GM12878 (cell line): ENCODE results near the gene NDEL1. TPM values are rescaled to one million over a fixed set of nuclear protein-coding genes. Genes with fewer than 3 reads are reported as not detected.

Source experiments
- ATAC-seq: fragments of 200-7000 bp; cut with Tn5 transposase; 3 replicates; pipeline ENCODE4 v1.9.1; 2020; ENCODE audit warnings: mild to moderate bottlenecking, moderate library complexity
- BruUV-seq: library from RNA; stranded (reverse); fragments of 400-500 nt; replicated peaks from 2 replicates; lab custom pipeline; 2021; lab: Mats Ljungman, UMichigan
- CTCF ChIA-PET: fragments of 300-600 bp; sonication (Branson Sonifier 250); formaldehyde crosslinking; extraction: SDS; loops from one replicate; lab custom pipeline; 2021; ENCODE audit warnings: inconsistent platforms; lab: Yijun Ruan, JAX
- POLR2A ChIA-PET: fragments of 350-600 bp; formaldehyde crosslinking; extraction: SDS; loops from one replicate; lab custom pipeline; 2021; ENCODE audit warnings: inconsistent platforms; lab: Charles Lee
- RAD21 ChIA-PET: fragments of 300-600 bp; sonication (Branson Sonifier 250); formaldehyde crosslinking; loops from one replicate; lab custom pipeline; 2023; ENCODE audit warnings: antibody characterized with exemption; ENCODE audit not compliant: unreplicated experiment; lab: Charles Lee
- SMC1A ChIA-PET: fragments of 300-600 bp; sonication (Branson Sonifier 250); formaldehyde crosslinking; loops from one replicate; lab custom pipeline; 2023; ENCODE audit not compliant: unreplicated experiment, uncharacterized antibody; lab: Charles Lee
- DNase-seq: peaks from one replicate; pipeline ENCODE4 v3.0.0-alpha.2; 2011; ENCODE audit warnings: low read depth, low spot score
- FAIRE-seq: peaks from 3 replicates; lab custom pipeline; 2011; peaks lifted over from hg19 to GRCh38; lab: Jason Lieb, UNC
- H2AFZ ChIP-seq: 2 replicates; pipeline ENCODE4 v1.6.0; 2011; ENCODE audit warnings: low read depth, low read length, control low read depth; ENCODE audit not compliant: control insufficient read depth
- H3K27ac ChIP-seq: 2 replicates; pipeline ENCODE4 v1.5.1; 2011; ENCODE audit warnings: control low read depth; ENCODE audit not compliant: control insufficient read depth, insufficient read depth
- H3K27me3 ChIP-seq, 2 experiments: replicated peaks in 1 of 2; 2 replicates each; pipeline versions ENCODE4 v1.6.0 to v1.6.1; 2011; ENCODE audit warnings: low read length in 1 of 2; ENCODE audit not compliant: control insufficient read depth in 2 of 2, insufficient read depth in 2 of 2
- H3K36me3 ChIP-seq, 2 experiments: 2 replicates each; pipeline ENCODE4 v1.5.1; 2011; ENCODE audit warnings: low read length in 1 of 2; ENCODE audit not compliant: control insufficient read depth in 2 of 2, insufficient read depth in 2 of 2
- H3K4me1 ChIP-seq: 2 replicates; pipeline ENCODE4 v1.6.1; 2011; ENCODE audit warnings: mild to moderate bottlenecking, low read length, moderate library complexity, mixed read lengths; ENCODE audit not compliant: control insufficient read depth, insufficient read depth
- H3K4me2 ChIP-seq: 2 replicates; pipeline ENCODE4 v1.6.0; 2011; ENCODE audit warnings: control low read depth; ENCODE audit not compliant: control insufficient read depth, insufficient read depth
- H3K4me3 ChIP-seq: fragments of 200-600 bp; sonication (generic); 2 replicates; pipeline ENCODE4 v1.5.1; 2016
- H3K79me2 ChIP-seq: 2 replicates; pipeline ENCODE4 v1.6.0; 2011; ENCODE audit warnings: low read length; ENCODE audit not compliant: control insufficient read depth, insufficient read depth
- H3K9ac ChIP-seq: 2 replicates; pipeline ENCODE4 v1.8.0; 2011; ENCODE audit warnings: low read length, control low read depth, mixed read lengths; ENCODE audit not compliant: control insufficient read depth, insufficient read depth
- H3K9me3 ChIP-seq: replicated peaks from 3 replicates; pipeline ENCODE4 v1.5.1; 2011; ENCODE audit warnings: mild to moderate bottlenecking, low read length; ENCODE audit not compliant: control insufficient read depth, insufficient read depth
- H4K20me1 ChIP-seq: 2 replicates; pipeline ENCODE4 v1.6.0; 2011; ENCODE audit not compliant: control insufficient read depth, insufficient read depth
- ESRRA ChIP-seq: IDR thresholded peaks from 2 replicates; pipeline ENCODE4 v1.6.1; 2012; ENCODE audit warnings: mild to moderate bottlenecking, low read length, improper control_type of control experiment
- KAT2A ChIP-seq: conservative IDR thresholded peaks from 2 replicates; pipeline ENCODE4 v1.6.1; 2011; ENCODE audit warnings: low read depth, low read length; ENCODE audit not compliant: control insufficient read depth
- KDM1A ChIP-seq: fragments of 200-600 bp; sonication (generic); IDR thresholded peaks from 2 replicates; pipeline ENCODE4 v1.6.1; 2016; ENCODE audit warnings: borderline replicate concordance
- KLF5 ChIP-seq: fragments of 450-650 bp; IDR thresholded peaks from 2 replicates; pipeline ENCODE4 v1.6.1; 2014; ENCODE audit warnings: mild to moderate bottlenecking; ENCODE audit not compliant: partially characterized antibody
- NFYA ChIP-seq: IDR thresholded peaks from 2 replicates; pipeline ENCODE4 v1.6.1; 2011; ENCODE audit warnings: low read depth, mild to moderate bottlenecking, low read length, improper control_type of control experiment, borderline replicate concordance
- NFYB ChIP-seq: IDR thresholded peaks from 2 replicates; pipeline ENCODE4 v1.6.1; 2011; ENCODE audit warnings: low read depth, mild to moderate bottlenecking, low read length, improper control_type of control experiment, moderate library complexity; ENCODE audit not compliant: insufficient read depth
- NR2F1 ChIP-seq: fragments of 450-650 bp; conservative IDR thresholded peaks from 2 replicates; pipeline ENCODE4 v1.6.1; 2017; ENCODE audit warnings: mild to moderate bottlenecking
- SMAD1 ChIP-seq: fragments of 450-650 bp; IDR thresholded peaks from 2 replicates; pipeline ENCODE4 v1.6.1; 2018; ENCODE audit warnings: mild to moderate bottlenecking, low read depth; ENCODE audit not compliant: partially characterized antibody
- YY1 ChIP-seq: IDR thresholded peaks from 2 replicates; pipeline ENCODE4 v1.6.1; 2011; ENCODE audit warnings: low read depth, mild to moderate bottlenecking, low read length
- ZNF24 ChIP-seq: fragments of 450-650 bp; IDR thresholded peaks from 2 replicates; pipeline ENCODE4 v1.6.1; 2017; ENCODE audit warnings: antibody characterized with exemption, mild to moderate bottlenecking
- ZNF384 ChIP-seq: IDR thresholded peaks from 2 replicates; pipeline ENCODE4 v1.6.1; 2012; ENCODE audit warnings: low read depth, mild to moderate bottlenecking, low read length, improper control_type of control experiment, borderline replicate concordance
- WGBS: methylation state at CpG from one replicate; pipeline ENCODE4 v1.1.6; 2016; ENCODE audit warnings: low lambda C conversion rate; ENCODE audit not compliant: insufficient replicate concordance, insufficient coverage; ENCODE audit errors: missing lambda C conversion rate; 5-methylcytosine and 5-hydroxymethylcytosine counted together
- in situ Hi-C: fragments of 300-500 bp; cut with MboI; formaldehyde crosslinking; loops from 9 replicates; pipeline ENCODE4 v1.14.3; 2018; ENCODE audit warnings: mixed read lengths
- intact Hi-C: fragments of 100-400 bp; cut with micrococcal nuclease; formaldehyde crosslinking; loops from one replicate; pipeline ENCODE4 v1.14.2; 2022; ENCODE audit not compliant: unreplicated experiment
- polyA plus RNA-seq, 11 experiments: library from polyadenylated mRNA; depleted of rRNA in 4 of 11; unstranded in 6 of 11; stranded (reverse) in 5 of 11; fragments of >200 nt; fragmentation: Nextera tagmentation in 4 of 11; fragmentation: Illumina TruSeq in 1 of 11; extraction: Ambion mirVana in 4 of 11; extraction: Trizol in 1 of 11; gene quantifications; 1 replicate in 1 of 11; 2 replicates in 10 of 11; pipeline versions ENCODE4 v1.2.1 to v1.2.3, GENCODE V29; 2011 to 2016; ENCODE audit warnings: inconsistent platforms in 2 of 11, missing spikeins in 2 of 11, low read depth in 1 of 11
- total RNA-seq, 4 experiments: library from RNA; depleted of rRNA in 3 of 4; stranded (reverse); fragments of >200 nt in 3 of 4; fragmentation: Illumina TruSeq in 1 of 4; extraction: Trizol in 1 of 4; gene quantifications; 2 replicates each; pipeline versions ENCODE4 v1.2.1 to v1.2.3, GENCODE V29; 2013 to 2021
- TF ChIP-seq, protein P1 (sequence below): fragments of 150-350 bp; IDR thresholded peaks from 2 replicates; pipeline ENCODE4 v1.6.1; 2014; ENCODE audit warnings: mild to moderate bottlenecking, low read depth, low read length

NDEL1 gene
- total and polyA plus RNA-seq, 10 of the 15 experiments (the other 5 are each of a cell fraction or from before 2014, with no cell fraction given) = 0.72 to 41.5 (median 29.9) TPM

DNA sequence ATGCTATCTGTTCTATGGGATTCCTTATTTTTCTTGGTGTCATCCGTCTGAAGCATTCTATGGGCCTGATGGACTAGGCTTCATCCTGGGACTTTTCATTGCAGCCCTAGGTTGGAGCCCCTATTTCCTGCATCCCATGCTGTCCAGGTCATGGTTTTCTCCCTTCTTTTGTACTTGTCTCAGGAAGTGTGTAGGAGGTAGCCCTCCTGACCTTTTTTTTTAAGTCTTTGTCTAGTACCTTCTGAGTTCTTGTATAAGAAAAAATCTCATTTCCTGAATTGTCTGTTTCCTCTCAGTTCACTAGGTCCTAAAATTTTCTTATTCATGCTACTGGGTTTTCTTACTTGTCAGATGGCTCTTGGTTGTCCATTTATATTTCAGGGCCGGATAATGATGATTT is 6.0 kb downstream of the NDEL1 start:
- Histone ChIP-seq H3K79me2 (peaks cover 56% of the 10 kb centered on the region), H4K20me1 (peaks cover 2% of the 10 kb centered on the region; the same call in 1 of the 2 replicates), H3K27me3 (no peaks in the 10 kb centered on the region), H3K4me1 (peaks cover 6% of the 10 kb centered on the region), H3K9ac (no peak overlapping the region), H3K4me3 (peak overlapping the region; percentile 37), H3K9me3 (no peaks in the 10 kb centered on the region), H3K4me2 (peak overlapping the region; percentile 51), H3K27ac (no peak overlapping the region), H2AFZ (no peak overlapping the region), H3K36me3 (peaks cover 0 to 18% of the 10 kb centered on the region in 2 experiments; a peak in 2 of 4 replicates)
- ChIA-PET CTCF (no interaction called here), RAD21 (no interaction called here), SMC1A (interaction anchor here (1.2 kb wide), 1 partner anchor 557 kb away, joined by 3 read pairs; no protein-coding TSS in a partner anchor), POLR2A (no interaction called here)
- no peak for DNase-seq
- 71% methylated on average over 2 of the region's 2 CpGs for WGBS
- in situ Hi-C loops = no loop called here
- TF ChIP-seq NFYA = no peak
- no peak for TF ChIP-seq KDM1A
- TF ChIP-seq, protein P1, sequence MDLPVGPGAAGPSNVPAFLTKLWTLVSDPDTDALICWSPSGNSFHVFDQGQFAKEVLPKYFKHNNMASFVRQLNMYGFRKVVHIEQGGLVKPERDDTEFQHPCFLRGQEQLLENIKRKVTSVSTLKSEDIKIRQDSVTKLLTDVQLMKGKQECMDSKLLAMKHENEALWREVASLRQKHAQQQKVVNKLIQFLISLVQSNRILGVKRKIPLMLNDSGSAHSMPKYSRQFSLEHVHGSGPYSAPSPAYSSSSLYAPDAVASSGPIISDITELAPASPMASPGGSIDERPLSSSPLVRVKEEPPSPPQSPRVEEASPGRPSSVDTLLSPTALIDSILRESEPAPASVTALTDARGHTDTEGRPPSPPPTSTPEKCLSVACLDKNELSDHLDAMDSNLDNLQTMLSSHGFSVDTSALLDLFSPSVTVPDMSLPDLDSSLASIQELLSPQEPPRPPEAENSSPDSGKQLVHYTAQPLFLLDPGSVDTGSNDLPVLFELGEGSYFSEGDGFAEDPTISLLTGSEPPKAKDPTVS = no peak
- no peak for TF ChIP-seq KAT2A
- no peak for TF ChIP-seq KLF5
- peak; percentile 61; the same call in 1 of the 2 replicates for TF ChIP-seq NR2F1
- TF ChIP-seq ZNF24 = no peak
- peak; percentile 31; the same call in 1 of the 2 replicates for TF ChIP-seq ZNF384
- no peak for TF ChIP-seq ESRRA
- TF ChIP-seq SMAD1 = no peak
- TF ChIP-seq YY1 = no peak
- TF ChIP-seq NFYB = no peak
- intact Hi-C loops = no loop called here
- no peak for FAIRE-seq
- no TSS peak for BruUV-seq
- peak; percentile 46 for ATAC-seq
